ENCODE measurements around the gene PCDHGB4. TPM values are rescaled to one million over a fixed set of nuclear protein-coding genes. Genes with fewer than 3 reads are reported as not detected.

The PCDHGB4 gene
- total and polyA plus RNA-seq, 2 of the 8 experiments (the other 6 are each of a cell fraction or from before 2014, with no cell fraction given): 8.0 to 9.1 TPM

DNA sequence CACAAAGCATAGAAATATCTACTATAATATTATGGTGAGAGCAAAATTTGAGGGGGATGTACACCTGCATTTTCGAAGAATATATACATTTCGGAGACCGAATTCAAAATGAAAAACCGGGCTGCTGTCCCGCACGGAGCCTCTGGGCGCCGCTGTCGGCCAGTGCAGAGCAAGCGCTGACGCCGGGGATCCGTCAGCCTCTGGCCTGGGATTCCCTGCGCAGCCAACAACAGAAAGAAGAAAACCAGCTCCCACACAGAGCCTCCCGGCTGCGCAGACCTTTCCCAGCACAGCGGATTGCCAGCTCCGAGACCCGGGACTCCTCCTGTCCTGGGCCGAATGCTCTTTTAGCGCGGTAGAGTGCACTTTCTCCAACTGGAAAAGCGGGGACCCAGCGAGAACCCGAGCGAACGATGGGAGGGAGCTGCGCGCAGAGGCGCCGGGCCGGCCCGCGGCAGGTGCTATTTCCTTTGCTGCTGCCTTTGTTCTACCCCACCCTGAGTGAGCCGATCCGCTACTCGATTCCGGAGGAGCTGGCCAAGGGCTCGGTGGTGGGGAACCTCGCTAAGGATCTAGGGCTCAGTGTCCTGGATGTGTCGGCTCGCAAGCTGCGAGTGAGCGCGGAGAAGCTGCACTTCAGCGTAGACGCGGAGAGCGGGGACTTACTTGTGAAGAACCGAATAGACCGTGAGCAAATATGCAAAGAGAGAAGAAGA lies 20.4 kb downstream of the PCDHGB4 start, which contains the start of gene PCDHGB6 (continued):
- TF ChIP-seq, protein P1, sequence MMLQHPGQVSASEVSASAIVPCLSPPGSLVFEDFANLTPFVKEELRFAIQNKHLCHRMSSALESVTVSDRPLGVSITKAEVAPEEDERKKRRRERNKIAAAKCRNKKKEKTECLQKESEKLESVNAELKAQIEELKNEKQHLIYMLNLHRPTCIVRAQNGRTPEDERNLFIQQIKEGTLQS (IDR thresholded peaks at IDR 0.05; ENCODE audit: insufficient read depth, low read depth, low read length): 0 out of 2 replicates have a peak, but pooled peaks have one; percentile 2
- TF ChIP-seq CREB1 (IDR thresholded peaks at IDR 0.05) (peak; percentile 56; the same call in 1 of the 2 replicates), SUZ12 (IDR thresholded peaks at IDR 0.05; ENCODE audit: low read length) (peak; percentile 41; the same call in 1 of the 2 replicates), TBP (IDR thresholded peaks at IDR 0.05; ENCODE audit: low read depth, low read length) (0 out of 2 replicates have a peak, but pooled peaks have one; percentile 32), PHF8 (conservative IDR thresholded peaks at IDR 0.05; ENCODE audit: low read depth, low read length) (peak; percentile 40; the same call in 1 of the 2 replicates), JUND (IDR thresholded peaks at IDR 0.05; ENCODE audit: low read length) (0 out of 2 replicates have a peak, but pooled peaks have one; percentile 3), NRF1 (IDR thresholded peaks at IDR 0.05; ENCODE audit: low read depth, low read length) (peak; percentile 34; the same call in 1 of the 2 replicates), RBBP5 (IDR thresholded peaks at IDR 0.05; ENCODE audit: borderline replicate concordance, low read depth, low read length) (0 out of 2 replicates have a peak, but pooled peaks have one; percentile 66), KDM4A (IDR thresholded peaks at IDR 0.05; ENCODE audit: low read depth, low read length, severe bottlenecking) (peak; percentile 95), RAD21 (IDR thresholded peaks at IDR 0.05 in 1 of 2, conservative IDR thresholded peaks at IDR 0.05 in 1 of 2; ENCODE audit: low read depth in 2 of 2, low read length in 2 of 2) (peak; percentile 77 to 86)
- TF ChIP-seq, protein P2, sequence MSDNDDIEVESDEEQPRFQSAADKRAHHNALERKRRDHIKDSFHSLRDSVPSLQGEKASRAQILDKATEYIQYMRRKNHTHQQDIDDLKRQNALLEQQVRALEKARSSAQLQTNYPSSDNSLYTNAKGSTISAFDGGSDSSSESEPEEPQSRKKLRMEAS (IDR thresholded peaks at IDR 0.05): peak; percentile 18; the same call in 1 of the 2 replicates

Data from H1 (cell line).